Measurements from ENCODE around the gene AK8. TPM values are rescaled to one million over a fixed set of nuclear protein-coding genes. Genes with fewer than 3 reads are reported as not detected.
A peak's percentile ranks its signal among the peaks of the same experiment; 100 is the strongest.

The AK8 gene
- total RNA-seq, 4 donors from 2014 or later: 1.4 to 3.7 (median 1.8) TPM

GRCh38 chr9:132882616-132883015 is 4.5 kb upstream of the AK8 start:
- Histone ChIP-seq H3K36me3 (peaks cover 14% of the 10 kb centered on the region), H3K27ac (no peak overlapping the region), H3K4me3 (no peak overlapping the region), H3K4me1 (peaks cover 26% of the 10 kb centered on the region), H3K27me3 (no peaks in the 10 kb centered on the region), H3K9me3 (no peaks in the 10 kb centered on the region)
- DNase-seq (ENCODE audit: low spot score in 2 of 2): no peak
- no peak for TF ChIP-seq POLR2A (IDR thresholded peaks at IDR 0.05)
- TF ChIP-seq CTCF (IDR thresholded peaks at IDR 0.05): no peak
- TF ChIP-seq POLR2AphosphoS5 (IDR thresholded peaks at IDR 0.05): no peak
- no peak for TF ChIP-seq EP300 (IDR thresholded peaks at IDR 0.05)
- 91% methylated on average over 6 of the region's 6 CpGs for WGBS

- WGBS: 71% methylated on average over 3 of the region's 6 CpGs
- no peak for DNase-seq (ENCODE audit: low spot score in 2 of 2)
- Histone ChIP-seq H3K4me1 (peaks cover 32% of the 10 kb centered on the region), H3K4me3 (no peak overlapping the region), H3K9me3 (no peaks in the 10 kb centered on the region), H3K27me3 (no peaks in the 10 kb centered on the region), H3K27ac (no peak overlapping the region), H3K36me3 (peaks cover 8% of the 10 kb centered on the region)
- TF ChIP-seq CTCF (IDR thresholded peaks at IDR 0.05) (no peak), POLR2A (IDR thresholded peaks at IDR 0.05) (no peak), EP300 (IDR thresholded peaks at IDR 0.05) (no peak), POLR2AphosphoS5 (IDR thresholded peaks at IDR 0.05) (no peak)
Measured at GRCh38 chr9:132881826-132882225, 3.7 kb upstream of the AK8 start.

GRCh38 chr9:132880324-132880661 is 2.2 kb upstream of the AK8 start:
- DNase-seq (ENCODE audit: low spot score in 2 of 2): no peak
- TF ChIP-seq CTCF (IDR thresholded peaks at IDR 0.05) (no peak), POLR2AphosphoS5 (IDR thresholded peaks at IDR 0.05) (no peak), POLR2A (IDR thresholded peaks at IDR 0.05) (no peak), EP300 (IDR thresholded peaks at IDR 0.05) (no peak)
- peaks cover 8% of the 10 kb centered on the region for H3K36me3 ChIP-seq
- H3K9me3 ChIP-seq: no peaks in the 10 kb centered on the region
- H3K27ac ChIP-seq: peak overlapping the region; percentile 93
- 41% methylated on average over 7 of the region's 7 CpGs for WGBS
- no peaks in the 10 kb centered on the region for H3K27me3 ChIP-seq
- no peak overlapping the region for H3K4me3 ChIP-seq
- peaks cover 32% of the 10 kb centered on the region for H3K4me1 ChIP-seq

GRCh38 chr9:132879457-132880323 is 1.6 kb upstream of the AK8 start:
- no peak for DNase-seq (ENCODE audit: low spot score in 2 of 2)
- WGBS: 80% methylated on average over 6 of the region's 6 CpGs
- TF ChIP-seq CTCF (IDR thresholded peaks at IDR 0.05) (no peak), POLR2A (IDR thresholded peaks at IDR 0.05) (no peak), EP300 (IDR thresholded peaks at IDR 0.05) (no peak), POLR2AphosphoS5 (IDR thresholded peaks at IDR 0.05) (no peak)
- Histone ChIP-seq H3K9me3 (no peaks in the 10 kb centered on the region), H3K27me3 (no peaks in the 10 kb centered on the region), H3K27ac (peak overlapping the region; percentile 93), H3K36me3 (peaks cover 8% of the 10 kb centered on the region), H3K4me3 (peak overlapping the region; percentile 94), H3K4me1 (peaks cover 32% of the 10 kb centered on the region)

- no peaks in the 10 kb centered on the region for H3K27me3 ChIP-seq
- H3K36me3 ChIP-seq: peaks cover under 1% of the 10 kb centered on the region
- H3K9me3 ChIP-seq: no peaks in the 10 kb centered on the region
- WGBS: 15% methylated on average over 42 of the region's 42 CpGs
- peak; percentile 92 to 94 for DNase-seq (ENCODE audit: low spot score in 2 of 2)
- peak within 1 kb of the TSS; percentile 94 for H3K4me3 ChIP-seq
- TF ChIP-seq EP300 (IDR thresholded peaks at IDR 0.05) (no peak), CTCF (IDR thresholded peaks at IDR 0.05) (no peak), POLR2AphosphoS5 (IDR thresholded peaks at IDR 0.05) (no peak), POLR2A (IDR thresholded peaks at IDR 0.05) (no peak)
- H3K4me1 ChIP-seq: peaks cover 32% of the 10 kb centered on the region
- H3K27ac ChIP-seq: peak within 1 kb of the TSS; percentile 93
Measured at GRCh38 chr9:132878695-132879456, 792 bp upstream of the AK8 start, which contains the start of gene SPACA9. SPACA9 (plus strand) TSS chr9:132878898; CDS start chr9:132883948, 5,050 bp downstream.
